ENCODE results near the gene IRF2BP1. TPM values are rescaled to one million over a fixed set of nuclear protein-coding genes. Genes with fewer than 3 reads are reported as not detected.

IRF2BP1 gene
- total and polyA plus RNA-seq, 12 donors: 3.8 to 57.0 (median 35.8) TPM

DNA sequence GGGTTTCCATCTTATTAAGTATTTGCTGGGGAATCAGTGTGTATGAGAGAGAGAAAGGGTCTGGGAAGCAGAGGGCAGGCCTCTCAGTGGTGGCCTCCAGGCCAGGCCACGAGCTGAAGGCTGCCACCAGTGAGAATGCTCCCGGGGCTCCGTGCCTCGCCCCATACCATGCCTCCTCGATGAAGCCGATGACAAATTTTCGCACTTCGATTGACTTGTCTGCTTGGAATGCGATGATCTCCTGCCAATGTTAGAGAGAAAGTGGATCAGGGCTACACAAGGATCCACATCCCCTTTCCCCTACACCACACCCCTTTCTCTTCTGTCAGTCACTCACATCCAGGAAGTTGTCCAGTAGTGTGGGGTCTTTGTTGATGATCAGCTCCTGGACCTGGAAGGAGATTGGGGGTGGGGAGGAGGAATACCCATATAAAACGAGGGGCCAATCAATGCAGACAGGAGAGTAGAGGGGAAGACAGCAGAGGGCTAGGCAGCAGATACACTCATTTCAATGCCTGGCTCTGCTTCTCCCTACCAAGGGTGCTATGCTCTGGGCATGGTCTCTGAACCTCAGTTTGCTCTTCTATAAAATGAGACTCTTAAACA is 33.7 kb downstream of the IRF2BP1 start:
- Histone ChIP-seq H3K27ac (no peak overlapping the region), H3K4me3 (no peak overlapping the region), H3K9me3 (replicated peaks in 1 of 3) (no peaks in the 10 kb centered on the region), H3K27me3 (no peaks in the 10 kb centered on the region), H3K4me1 (replicated peaks in 1 of 2) (no peaks in the 10 kb centered on the region), H3K36me3 (replicated peaks in 1 of 2) (peaks cover 0 to 73% of the 10 kb centered on the region in 2 donors)
- intact Hi-C loops (cut with DNase I): no loop called here
- DNase-seq: no peak
- no peak for TF ChIP-seq CTCF (IDR thresholded peaks at IDR 0.05)
- no peak for TF ChIP-seq POLR2A (IDR thresholded peaks at IDR 0.05)
- WGBS, 4 donors: 83 to 90% (median 89%) methylated on average over 10 of the region's 10 CpGs

GRCh38 chr19:45848922-45849321 is 37.0 kb downstream of the IRF2BP1 start:
- WGBS, 4 donors: 91 to 96% (median 93%) methylated on average over 4 of the region's 4 CpGs
- DNase-seq: no peak
- intact Hi-C loops (cut with DNase I): no loop called here
- Histone ChIP-seq H3K9me3 (replicated peaks in 1 of 3) (no peaks in the 10 kb centered on the region), H3K27me3 (no peaks in the 10 kb centered on the region), H3K4me3 (no peak overlapping the region), H3K4me1 (replicated peaks in 1 of 2) (no peaks in the 10 kb centered on the region), H3K36me3 (replicated peaks in 1 of 2) (peaks cover 0 to 97% of the 10 kb centered on the region in 2 donors), H3K27ac (no peak overlapping the region)
- TF ChIP-seq POLR2A (IDR thresholded peaks at IDR 0.05) (no peak), CTCF (IDR thresholded peaks at IDR 0.05) (no peak)

- 92 to 95% (median 93%) methylated on average over 13 of the region's 13 CpGs for WGBS, 4 donors
- Histone ChIP-seq H3K9me3 (replicated peaks in 1 of 3) (no peaks in the 10 kb centered on the region), H3K4me1 (replicated peaks in 1 of 2) (no peaks in the 10 kb centered on the region), H3K27ac (no peak overlapping the region), H3K27me3 (no peaks in the 10 kb centered on the region), H3K4me3 (no peak overlapping the region), H3K36me3 (replicated peaks in 1 of 2) (peaks cover 0 to 97% of the 10 kb centered on the region in 2 donors)
- no peak for DNase-seq
- TF ChIP-seq POLR2A (IDR thresholded peaks at IDR 0.05) (no peak), CTCF (IDR thresholded peaks at IDR 0.05) (no peak)
- intact Hi-C loops (cut with DNase I): no loop called here
These were observed 38.3 kb downstream of the IRF2BP1 start for GRCh38 chr19:45847663-45848062.

GRCh38 chr19:45842198-45842597 is 43.7 kb downstream of the IRF2BP1 start:
- TF ChIP-seq CTCF (IDR thresholded peaks at IDR 0.05) (no peak), POLR2A (IDR thresholded peaks at IDR 0.05) (no peak)
- Histone ChIP-seq H3K9me3 (replicated peaks in 1 of 3) (no peaks in the 10 kb centered on the region), H3K27ac (no peak overlapping the region), H3K27me3 (no peaks in the 10 kb centered on the region), H3K36me3 (replicated peaks in 1 of 2) (peaks cover 0 to 94% of the 10 kb centered on the region in 2 donors), H3K4me1 (replicated peaks in 1 of 2) (no peaks in the 10 kb centered on the region), H3K4me3 (no peak overlapping the region)
- DNase-seq: no peak
- WGBS, 4 donors: 88 to 97% (median 92%) methylated on average over 8 to 14 of the region's 14 CpGs
- intact Hi-C loops (cut with DNase I): no loop called here

All from adrenal gland (tissue), 12 donors.